AG20443 (cell line): ENCODE measurements around the gene OR6M1.

Source experiments
- DNase-seq: peaks from one replicate; pipeline ENCODE4 v3.0.0; 2012; ENCODE audit warnings: low spot score, mixed read lengths

The OR6M1 gene, protein sequence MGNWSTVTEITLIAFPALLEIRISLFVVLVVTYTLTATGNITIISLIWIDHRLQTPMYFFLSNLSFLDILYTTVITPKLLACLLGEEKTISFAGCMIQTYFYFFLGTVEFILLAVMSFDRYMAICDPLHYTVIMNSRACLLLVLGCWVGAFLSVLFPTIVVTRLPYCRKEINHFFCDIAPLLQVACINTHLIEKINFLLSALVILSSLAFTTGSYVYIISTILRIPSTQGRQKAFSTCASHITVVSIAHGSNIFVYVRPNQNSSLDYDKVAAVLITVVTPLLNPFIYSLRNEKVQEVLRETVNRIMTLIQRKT

DNA sequence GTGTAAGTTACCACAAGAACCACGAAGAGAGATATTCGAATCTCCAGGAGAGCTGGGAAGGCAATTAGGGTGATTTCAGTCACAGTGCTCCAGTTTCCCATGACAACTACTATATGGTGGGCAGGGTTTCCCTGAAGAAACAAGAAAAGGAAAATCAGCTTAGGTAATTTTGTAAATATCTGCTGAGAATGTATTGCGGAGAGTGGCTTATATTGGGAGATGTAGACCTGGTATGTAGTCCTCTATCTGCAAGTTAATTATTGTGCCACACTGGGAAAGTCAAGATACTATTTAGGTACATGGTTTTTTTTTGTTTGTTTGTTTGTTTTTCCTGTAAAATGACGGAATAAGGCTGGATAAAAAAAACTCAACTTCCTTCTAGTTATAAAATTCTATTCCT is at the start of gene OR6M1:
Gene OR6M1 (minus strand): TSS at position 101 of the 400 bp plus-strand sequence. CDS start 0 bp downstream, at position 101.
- no peak for DNase-seq

DNA sequence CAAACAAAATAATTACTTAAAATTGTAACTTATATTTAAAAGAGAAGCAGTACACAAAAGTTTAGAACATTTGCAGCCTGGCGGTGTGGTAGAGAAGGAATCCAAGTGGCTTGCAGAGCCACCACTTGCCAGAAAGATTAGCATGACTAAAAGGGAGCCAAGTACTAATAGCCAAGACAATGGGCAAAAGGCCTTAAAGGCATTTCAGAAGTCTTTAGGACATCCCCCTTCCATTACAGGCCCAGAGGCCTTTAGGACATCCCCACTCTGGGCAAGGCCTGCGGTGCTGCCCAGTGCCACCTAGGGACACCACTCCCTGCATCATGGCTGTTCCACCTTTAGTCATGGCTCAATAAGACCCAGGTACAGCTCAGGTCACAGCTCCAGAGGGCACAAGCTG is 46.9 kb upstream of the OR6M1 start:
- DNase-seq, result no peak

DNA sequence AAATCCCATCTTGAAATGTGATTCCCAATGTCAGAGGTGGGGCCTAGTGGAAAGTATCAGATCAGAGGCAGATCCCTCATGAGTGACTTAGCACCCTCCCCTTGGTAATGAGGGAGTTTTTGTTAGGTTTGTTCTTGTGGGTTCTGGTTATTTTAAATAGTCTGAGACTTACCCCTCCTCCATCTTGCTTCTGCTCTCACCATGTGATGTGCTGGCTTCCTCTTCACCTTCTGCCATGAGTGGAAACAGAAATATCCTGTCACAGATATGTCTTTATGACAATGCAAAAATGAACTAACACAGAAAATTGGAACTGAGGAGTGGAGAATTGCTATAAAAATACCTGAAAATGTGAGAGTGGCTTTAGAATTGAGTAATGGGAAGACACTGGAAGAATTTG is 46.2 kb upstream of the OR6M1 start:
- DNase-seq, result no peak

- no peak for DNase-seq
Measured at GRCh38 chr11:123851110-123851509, 45.0 kb upstream of the OR6M1 start.

DNA sequence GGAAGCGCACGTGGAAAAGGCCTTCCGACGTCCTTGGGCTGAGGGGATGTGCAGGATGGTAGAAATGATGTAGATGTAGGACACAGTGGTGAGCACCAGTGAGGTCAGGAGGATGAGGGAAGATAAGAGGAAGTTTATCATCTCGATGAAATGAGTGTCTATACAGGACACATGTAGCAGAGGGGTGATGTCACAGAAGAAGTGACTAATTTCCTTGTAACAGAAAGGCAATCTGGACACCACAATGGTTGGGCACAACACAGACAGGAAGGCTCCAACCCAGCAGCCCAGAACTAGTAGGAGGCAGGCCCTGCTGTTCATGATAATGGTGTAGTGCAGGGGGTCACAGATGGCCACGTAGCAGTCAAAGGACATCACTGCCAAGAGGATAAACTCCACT is 35.0 kb upstream of the OR6M1 start:
- no peak for DNase-seq

DNA sequence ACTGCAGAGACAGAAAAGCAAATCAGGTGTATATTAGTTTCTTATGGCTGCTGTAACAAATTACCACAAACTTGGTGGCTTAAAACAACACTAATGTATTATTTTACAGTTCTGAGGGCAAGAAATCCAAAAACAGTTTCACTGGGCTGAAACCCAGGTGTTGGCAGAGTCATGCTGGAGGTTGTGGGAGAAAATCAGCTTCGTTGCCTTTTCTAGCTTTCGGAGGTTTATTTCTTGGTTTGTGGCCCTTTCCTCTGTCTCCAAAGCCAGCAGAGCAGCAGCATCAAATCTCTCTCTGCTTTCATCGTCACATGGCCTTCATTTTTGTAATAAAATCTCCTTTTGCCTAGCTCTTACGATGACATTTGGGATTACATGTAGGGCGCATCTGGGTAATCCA is 33.0 kb upstream of the OR6M1 start:
- no peak for DNase-seq

DNA sequence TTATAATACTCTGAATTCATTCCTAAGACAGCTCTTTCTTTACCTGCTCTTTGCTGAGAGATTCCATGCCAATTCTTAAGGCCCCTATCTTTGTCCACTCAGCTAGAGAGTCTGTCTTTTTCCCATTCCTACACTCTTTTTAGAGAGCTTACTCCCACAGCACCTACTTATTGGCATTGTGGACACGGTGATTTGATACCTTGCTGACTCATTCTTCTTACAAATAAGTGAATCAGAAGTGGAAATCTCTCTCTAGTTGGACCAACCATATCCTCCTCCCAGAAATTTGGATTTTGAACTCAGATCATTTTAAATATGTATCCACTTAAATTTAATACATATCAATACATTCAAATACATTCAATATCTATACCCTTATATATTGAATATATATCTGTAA is 32.5 kb upstream of the OR6M1 start:
- no peak for DNase-seq

DNA sequence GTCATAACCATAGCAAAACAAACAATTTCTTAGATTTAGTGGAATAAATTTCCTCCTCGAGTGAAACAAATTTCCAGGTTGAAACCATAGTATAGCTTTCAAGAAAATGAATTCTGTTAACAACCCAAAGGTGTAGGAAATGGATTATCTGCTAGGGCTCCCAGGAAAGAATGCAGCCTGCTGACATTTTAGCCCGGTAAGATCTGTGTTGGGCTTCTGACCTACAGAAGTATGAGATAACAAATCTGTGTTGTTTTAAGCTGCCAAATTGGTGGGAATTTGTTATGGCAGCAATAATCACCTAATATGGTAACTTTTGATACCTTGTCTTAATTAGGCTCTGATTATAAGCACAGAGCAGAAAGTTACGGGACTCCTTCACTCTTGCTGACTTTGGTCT is 32.0 kb upstream of the OR6M1 start:
- DNase-seq, result no peak

GRCh38 chr11:123833095-123833494 is 26.9 kb upstream of the OR6M1 start:
- DNase-seq, result no peak

DNA sequence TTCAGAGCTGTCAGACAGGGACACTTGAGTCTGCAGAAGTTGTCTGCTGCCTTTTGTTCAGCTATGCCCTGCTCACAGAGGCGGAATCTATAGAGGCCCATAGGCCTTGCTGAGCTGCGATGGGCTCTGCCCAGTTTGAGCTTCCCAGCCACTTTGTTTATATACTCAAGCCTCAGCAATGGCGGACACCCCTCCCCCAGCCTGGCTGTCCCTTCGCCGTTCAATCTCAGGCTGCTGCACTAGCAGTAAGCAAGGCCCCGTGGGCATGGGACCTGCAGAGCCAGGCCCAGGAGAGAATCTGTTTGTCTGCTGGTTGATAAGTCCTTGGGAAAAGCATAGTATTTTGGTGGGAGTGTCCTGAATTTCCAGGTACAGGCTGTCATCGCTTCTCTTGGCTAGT is 23.6 kb upstream of the OR6M1 start:
- no peak for DNase-seq

GRCh38 chr11:123822599-123822998 is 16.4 kb upstream of the OR6M1 start:
- no peak for DNase-seq

- no peak for DNase-seq
Measured at GRCh38 chr11:123822032-123822431, 15.9 kb upstream of the OR6M1 start.

GRCh38 chr11:123815122-123815521 is 9.0 kb upstream of the OR6M1 start:
- no peak for DNase-seq

GRCh38 chr11:123801765-123802164 is 4.4 kb downstream of the OR6M1 start:
- DNase-seq, result no peak

DNA sequence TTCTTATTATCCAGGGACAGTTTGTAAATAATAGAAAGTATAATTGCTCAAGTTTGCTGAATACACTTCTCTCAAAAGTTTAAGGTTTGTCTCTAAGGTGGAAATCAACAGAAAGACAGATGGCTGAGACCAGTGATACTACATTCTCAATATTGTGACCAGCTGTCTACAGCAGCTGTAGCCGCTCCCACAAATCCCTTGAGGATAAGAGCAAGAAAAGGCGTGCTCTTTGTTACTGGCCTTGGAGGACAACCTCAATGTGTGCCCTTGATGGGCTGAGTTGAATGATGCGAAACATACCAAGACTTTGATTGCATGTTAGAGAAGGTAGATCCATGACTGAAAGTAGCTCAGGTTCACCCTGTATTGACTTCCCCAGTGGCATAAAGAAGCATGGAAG is 6.1 kb downstream of the OR6M1 start:
- no peak for DNase-seq

- DNase-seq, result no peak
Measured at GRCh38 chr11:123799438-123799837, 6.7 kb downstream of the OR6M1 start.

DNA sequence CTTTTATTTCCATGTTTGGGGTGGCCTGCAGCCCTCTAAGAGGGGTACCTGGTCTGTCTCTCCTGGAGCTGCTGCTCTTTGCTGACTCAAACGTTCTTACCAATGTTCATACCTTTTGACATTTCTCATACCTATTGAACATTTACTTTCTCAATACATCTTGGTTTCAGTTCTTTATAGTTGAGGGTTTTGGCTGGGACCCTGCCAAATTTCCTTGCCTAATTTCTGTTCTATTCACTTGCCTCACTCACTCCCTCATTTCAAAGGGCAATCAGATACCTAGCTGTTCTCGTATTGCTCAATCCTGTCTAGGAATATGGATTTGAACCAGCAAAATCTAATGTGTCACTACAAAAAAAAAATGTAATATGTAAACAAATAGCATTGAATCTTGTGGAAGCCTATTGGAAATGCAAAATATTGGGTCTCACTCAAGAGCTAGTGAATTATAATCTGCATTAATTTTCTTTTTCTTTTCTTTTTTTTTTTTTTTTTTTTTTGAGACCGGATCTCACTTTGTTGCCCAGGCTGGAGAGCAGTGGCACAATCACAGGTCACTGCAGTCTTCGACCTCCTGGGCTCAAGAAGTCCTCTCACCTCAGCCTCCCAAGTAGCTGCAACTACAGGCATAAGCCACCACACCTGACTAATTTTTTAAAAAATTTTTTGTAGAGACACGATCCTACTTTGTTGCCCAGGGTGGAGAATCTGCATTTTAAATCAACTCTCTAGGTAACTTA is 7.5 kb downstream of the OR6M1 start:
- DNase-seq, result no peak

DNA sequence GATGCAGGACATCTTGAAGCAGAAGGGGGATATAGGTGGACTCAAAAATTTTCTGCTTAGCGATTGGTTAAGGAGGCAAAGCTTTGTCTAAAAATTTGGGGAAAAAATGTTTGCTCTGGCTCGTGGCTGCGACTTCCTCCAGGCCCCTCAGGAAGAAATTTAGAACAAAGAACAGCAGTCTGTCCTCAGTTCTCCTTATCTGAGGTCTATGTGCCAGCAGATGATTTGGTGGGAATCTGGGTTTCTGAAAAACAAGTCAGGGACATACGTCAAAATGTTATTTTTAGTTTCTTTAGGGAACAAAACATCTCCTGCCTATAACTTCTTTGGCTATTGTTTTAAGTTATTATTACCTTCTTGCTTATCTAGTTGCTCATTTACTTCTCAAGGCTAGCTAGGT is 8.1 kb downstream of the OR6M1 start:
- no peak for DNase-seq

DNA sequence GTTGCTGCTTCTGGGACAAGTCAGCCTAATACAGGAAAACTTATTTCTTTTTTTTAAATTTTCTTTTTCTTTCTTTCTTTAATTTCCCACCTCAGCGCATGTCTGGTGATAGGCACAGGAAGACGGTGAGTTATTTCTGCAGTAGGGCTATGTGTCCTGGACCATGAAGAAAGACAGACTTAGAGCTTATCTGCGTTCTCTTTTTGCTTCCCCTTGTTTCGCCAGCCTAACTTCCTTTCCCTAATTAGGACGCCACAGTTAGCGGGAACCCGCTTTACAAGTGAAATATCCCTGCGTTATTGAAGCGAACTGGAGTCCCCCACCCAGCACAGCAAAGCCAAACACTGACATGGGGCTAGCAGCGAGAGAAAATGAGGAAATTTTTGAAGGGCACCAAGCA is 8.6 kb downstream of the OR6M1 start:
- DNase-seq, result no peak

DNA sequence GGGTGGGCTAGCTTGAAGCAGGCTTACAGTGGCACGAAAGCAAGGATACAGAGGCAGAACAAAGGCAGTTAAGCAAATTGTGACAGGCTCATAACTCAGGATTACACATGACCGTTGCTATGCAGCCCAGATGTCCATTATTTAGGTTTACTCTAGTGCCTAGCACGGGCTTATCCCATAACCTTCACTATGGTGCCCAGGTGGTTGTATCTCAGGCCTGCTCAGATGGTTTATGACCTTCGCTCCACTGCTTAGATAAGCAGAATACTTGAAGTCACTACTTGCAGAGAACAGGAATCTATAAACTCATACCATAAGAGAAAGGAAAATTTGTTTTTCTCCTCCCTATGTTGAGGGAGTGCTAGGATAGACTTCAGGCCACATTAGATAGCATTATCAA is 9.0 kb downstream of the OR6M1 start:
- no peak for DNase-seq

DNA sequence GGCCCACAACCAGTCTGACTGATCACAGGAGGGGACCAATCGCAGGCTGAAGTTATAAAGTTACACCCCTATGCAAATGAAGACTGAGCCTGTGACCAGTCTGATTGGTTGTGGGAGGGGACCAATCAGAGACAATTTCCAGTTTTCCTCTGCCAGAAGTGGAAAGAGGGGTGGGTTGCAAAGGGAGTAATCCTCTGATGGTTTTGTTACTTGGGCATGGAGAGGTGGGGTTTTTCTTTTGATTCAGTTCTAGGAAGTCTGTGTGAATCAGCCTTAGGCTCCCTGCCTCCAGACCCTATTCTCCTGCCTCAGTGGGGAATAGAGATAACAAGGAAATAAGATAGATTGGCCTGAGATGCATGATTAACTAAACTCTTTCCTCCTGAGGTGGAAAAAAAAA is 9.9 kb downstream of the OR6M1 start:
- no peak for DNase-seq

DNA sequence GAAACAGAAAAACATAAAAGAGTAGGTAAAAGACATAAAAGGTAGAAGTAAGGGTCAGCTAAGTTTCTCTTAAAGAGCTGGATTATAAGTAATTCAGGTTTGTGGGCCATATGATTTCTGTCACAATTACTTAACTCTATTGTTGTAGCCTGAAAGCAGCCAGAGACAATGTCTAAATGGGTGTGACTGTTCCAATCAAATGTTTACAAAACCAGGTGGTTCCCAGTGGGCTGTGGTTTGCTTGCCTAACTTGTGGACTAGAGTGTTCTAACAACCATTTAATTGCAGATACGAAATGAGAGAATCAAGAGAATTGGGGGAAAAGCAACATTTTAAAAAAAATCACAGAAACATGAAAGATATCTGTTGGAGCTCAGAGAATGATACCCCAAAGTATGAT is 22.6 kb downstream of the OR6M1 start:
- DNase-seq, result no peak

DNA sequence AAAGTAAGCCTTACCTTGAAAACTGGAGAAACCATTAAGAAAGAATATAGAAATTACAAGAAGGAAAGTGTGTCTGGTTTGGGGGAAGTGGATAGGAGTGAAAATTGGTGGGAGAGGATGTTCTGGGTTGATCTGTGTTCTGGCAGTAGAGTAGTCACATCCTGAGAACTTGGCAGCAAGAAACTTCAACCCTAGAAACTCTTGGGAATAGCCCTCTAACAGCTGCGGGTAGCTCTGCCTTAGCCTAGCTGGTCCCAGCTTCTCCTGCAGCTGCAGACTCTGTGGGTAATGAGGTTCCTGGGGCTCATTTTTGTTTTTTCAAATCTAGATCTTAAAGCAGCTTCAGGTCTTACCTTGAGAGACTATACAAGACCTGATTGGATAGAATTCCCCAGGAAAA is 27.6 kb downstream of the OR6M1 start:
- no peak for DNase-seq
